GM18526 (cell line): ENCODE data around the gene CHST11.

Source experiments
- POLR2A ChIP-seq: IDR thresholded peaks from 3 replicates; pipeline ENCODE4 v1.6.1; 2011; ENCODE audit not compliant: insufficient read length; ENCODE audit errors: extremely low read depth

Gene CHST11

DNA sequence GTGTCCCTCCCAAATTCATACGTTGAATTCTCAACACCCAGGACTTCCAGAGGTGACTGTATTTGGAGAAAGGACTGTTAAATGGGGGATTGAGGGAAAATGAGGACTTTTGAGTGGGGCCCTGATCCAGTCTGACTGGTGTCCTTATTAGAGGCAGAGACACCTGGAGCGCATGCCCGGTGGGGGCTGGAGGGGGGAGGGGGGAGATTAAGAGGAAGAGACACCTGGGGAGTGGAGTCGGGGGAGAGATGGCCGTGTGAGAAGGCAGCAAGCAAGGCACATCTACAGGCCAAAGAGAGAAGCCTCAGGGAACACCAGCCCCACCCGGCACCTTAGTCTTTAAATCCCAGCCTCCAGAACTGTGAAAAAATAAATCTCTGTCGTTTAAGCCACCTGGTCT lies 291.6 kb downstream of the CHST11 start:
- no peak for TF ChIP-seq POLR2A

DNA sequence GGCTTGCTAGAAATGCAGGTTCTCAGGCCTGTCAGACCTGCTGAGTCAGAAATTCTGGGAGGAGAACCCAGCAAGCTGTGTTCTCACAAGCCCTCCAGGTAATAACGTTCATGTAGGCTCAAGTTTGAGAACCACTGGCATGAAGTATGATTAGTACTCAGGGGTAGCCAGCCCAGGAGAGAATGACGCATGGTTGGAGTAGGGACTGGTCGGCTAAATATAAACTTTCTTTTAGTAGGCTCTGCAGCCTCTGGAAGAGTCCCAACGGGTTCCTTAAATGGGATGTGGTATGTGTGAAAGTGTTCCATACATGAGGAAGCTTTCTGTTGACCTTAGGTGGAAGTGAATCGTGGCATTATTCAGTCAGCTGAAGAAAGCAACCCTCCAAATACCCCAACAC lies 292.0 kb downstream of the CHST11 start:
- TF ChIP-seq POLR2A = no peak

DNA sequence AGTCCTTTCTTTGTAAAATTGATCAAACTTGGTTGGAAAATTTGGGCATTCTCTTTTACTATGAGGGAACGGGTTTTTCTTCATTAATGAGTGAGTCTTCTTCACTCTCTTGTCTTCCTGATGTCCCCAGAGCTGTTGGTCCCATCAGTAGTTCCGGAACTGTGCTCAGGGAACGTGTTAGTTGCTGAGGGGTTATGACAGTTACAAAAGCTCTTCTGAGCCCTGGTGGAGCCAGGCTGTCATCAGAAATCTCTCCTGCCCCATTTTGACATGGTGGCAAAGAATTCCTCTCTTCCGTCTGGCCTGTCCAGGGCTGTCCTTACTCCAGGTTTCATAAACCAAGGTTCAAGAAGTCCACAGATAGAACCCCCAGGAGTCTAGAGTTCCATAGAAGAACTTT lies 292.8 kb downstream of the CHST11 start:
- TF ChIP-seq POLR2A = no peak

DNA sequence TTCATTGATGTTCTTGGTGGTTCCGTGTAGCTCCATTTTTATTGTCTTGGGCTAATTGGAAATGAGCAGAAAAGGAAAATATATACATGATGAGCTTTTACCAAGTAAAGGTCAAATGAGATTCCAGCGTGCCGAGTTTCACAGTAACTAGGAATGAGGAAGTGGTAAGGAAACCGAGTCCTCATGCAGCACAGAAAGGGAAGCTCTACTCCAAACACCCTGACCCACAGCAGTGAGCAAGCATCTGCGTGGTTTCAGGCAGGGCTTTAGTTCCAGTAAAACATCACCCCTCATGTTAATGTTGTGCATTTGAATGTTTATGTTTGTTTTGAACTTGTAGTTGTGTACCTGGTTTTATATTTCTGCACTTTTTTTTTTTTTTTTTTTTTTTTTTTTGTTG lies 293.3 kb downstream of the CHST11 start:
- TF ChIP-seq POLR2A = no peak

DNA sequence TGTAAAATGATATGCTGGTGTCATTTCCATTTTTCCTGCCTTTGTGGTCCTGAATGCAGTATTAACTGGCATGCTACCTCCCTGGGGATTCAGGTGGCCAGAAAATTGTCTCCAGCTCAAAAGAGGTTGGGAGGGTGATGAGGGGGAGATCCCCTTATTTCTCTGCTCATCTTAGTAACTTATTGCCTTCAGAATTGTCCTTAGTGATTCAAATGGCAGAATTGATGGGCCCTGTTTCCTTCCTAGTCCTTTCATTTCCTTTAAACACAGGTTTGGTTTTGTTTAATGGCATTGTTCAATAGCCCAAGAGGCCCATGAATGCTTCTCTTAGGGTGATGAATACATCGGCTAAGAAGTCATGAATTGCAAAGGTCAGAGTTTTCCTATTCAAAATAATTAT lies 294.4 kb downstream of the CHST11 start:
- TF ChIP-seq POLR2A = no peak

DNA sequence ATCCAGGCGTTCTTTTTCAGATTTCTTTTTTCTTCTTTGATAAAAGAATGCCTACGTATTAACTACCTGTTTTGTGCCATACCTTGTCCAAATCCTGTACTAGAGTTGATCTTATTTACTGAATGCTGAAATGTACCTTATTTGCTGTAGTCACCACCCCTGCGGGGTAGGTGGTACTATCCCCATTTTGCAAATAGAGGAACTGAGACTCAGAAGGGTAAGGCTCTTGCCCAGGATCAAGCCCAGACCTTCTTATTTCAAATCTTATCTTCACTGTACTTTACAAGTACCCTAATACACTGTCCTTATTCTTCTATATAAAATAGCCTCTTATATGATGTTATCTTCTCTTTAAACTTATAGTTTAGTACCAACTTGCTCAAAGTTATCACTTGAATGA lies 294.8 kb downstream of the CHST11 start:
- no peak for TF ChIP-seq POLR2A

DNA sequence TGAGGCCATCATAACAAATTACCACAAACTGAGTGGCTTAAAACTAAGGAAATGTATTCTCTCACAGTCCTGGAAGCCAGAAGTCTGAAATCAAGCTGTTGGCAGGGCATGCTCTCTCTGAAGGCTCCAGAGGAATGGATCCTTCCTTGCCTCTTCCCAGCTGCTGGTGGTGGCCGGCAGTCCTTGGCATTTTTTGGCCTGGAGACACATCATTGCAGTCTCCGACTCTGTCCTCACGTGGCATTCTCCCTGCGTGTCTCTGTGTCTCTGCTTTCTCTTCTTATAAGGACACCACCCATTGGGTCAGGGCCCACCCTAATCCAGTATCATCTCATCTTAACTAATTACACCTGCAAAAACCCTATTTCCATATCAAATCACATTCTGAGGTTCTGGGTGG lies 295.3 kb downstream of the CHST11 start:
- no peak for TF ChIP-seq POLR2A

DNA sequence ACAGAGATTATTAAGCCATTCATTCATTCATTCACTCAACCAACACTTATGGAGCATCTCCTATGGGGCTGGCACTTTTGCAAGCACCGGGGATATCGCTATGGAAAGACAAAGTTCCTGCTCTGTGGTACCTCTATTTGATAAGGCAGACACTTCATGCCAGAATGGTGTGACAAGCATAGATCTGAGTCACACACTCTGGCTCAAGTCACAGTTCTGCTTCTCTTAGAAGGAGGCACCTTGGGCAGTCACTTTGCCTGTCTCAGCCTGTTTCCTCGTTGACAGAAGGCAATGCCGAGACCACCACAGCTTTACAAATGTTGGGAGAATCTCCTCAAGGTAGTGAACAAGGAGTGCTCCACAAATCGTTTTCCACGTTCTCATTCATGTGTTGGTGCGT lies 296.1 kb downstream of the CHST11 start:
- TF ChIP-seq POLR2A = no peak

DNA sequence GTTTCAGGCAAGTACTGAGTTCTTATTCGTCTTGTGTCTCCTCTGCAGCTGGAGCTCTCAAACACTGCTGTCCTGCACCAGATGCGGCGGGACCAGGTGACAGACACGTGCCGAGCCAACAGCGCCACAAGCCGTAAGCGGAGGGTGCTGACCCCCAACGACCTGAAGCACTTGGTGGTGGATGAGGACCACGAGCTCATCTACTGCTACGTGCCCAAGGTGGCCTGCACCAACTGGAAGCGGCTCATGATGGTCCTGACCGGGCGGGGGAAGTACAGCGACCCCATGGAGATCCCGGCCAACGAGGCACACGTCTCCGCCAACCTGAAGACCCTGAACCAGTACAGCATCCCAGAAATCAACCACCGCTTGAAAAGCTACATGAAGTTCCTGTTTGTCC lies 300.2 kb downstream of the CHST11 start:
- TF ChIP-seq POLR2A = no peak

DNA sequence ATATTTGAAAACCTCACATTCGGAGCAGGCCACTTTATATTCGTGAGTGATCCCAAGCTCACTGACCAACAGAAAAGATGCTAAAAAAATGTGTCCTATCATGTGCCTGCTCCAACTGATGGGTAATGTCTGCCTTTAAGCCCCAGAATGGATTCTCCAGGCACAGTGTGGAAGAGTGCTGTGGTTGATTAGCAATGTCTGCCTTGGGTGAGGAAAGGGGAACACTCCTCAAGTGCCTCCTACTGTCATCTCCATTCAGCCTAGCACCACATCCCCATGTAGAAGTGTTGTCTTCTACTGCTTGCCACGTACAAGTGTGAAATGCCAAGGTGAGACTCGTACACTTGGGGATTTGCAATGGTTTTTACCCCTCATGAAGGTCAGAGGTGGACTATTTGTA lies 302.0 kb downstream of the CHST11 start:
- no peak for TF ChIP-seq POLR2A

DNA sequence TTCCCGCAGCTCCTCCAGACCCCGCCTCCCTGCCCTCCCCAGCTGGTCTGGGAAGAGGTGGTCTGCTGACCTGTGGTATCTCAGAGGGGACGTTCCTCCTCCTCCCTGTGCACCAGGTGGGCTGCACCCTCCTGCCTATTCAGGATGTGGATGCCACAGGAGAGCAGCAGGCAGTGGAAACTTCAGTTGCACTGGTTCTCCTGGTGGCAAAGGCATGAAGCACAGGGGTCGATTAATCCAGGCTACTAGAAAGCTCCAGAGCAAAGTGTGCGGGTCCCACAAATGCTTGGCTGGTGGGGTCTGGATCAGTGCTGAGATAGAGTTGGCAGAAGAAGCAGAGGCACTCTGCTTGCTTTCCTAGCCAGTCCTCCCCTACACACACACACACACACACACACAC lies 304.3 kb downstream of the CHST11 start:
- no peak for TF ChIP-seq POLR2A

DNA sequence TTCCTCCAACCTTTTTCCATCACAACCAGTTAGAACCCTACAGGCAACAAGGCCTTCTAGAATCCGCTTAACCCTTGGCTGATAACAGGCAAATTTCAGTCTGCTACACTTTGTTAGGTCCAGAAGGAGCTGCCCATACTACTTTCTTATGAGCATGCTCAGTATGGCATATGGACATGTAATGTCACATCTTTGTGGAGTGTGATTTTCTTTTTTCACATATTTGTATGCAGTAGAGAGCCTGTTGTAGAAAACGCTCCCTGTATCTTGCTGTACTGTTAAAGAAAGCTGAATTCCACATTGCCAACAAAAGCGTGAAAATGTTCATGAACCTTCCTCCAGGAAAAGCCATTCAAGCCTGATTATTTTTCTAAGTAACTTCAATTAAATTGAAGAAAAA lies 304.9 kb downstream of the CHST11 start:
- no peak for TF ChIP-seq POLR2A

DNA sequence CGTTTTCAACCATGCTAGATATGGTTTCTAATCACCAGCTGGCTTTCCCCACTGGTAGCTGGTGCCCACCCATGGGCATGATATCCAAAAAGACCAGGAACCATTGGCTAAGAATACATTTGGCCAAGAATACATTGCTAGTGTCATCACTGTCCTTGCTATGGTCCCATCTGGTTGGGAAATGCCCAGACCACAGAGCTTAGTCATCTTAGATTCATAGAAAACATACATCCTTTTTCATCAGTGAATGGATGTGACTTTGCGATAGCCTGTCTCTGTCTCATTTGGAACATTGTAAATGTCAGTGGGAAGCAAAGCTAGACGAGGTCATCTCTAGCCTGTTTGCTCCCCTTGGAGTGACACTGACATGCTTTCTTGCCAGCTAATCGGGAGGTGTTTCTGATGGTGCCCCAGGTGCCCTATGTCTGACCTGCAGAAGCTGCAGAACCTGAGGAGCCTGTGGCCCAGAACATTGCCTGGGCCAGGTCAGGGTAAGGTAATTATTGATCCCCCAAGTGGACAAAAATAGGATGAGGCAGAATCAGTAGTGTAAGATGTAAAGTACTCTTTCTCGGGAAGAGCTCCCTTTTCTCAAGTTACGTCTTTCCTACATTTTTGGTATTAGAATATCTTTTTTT lies 306.5 kb downstream of the CHST11 start:
- no peak for TF ChIP-seq POLR2A

DNA sequence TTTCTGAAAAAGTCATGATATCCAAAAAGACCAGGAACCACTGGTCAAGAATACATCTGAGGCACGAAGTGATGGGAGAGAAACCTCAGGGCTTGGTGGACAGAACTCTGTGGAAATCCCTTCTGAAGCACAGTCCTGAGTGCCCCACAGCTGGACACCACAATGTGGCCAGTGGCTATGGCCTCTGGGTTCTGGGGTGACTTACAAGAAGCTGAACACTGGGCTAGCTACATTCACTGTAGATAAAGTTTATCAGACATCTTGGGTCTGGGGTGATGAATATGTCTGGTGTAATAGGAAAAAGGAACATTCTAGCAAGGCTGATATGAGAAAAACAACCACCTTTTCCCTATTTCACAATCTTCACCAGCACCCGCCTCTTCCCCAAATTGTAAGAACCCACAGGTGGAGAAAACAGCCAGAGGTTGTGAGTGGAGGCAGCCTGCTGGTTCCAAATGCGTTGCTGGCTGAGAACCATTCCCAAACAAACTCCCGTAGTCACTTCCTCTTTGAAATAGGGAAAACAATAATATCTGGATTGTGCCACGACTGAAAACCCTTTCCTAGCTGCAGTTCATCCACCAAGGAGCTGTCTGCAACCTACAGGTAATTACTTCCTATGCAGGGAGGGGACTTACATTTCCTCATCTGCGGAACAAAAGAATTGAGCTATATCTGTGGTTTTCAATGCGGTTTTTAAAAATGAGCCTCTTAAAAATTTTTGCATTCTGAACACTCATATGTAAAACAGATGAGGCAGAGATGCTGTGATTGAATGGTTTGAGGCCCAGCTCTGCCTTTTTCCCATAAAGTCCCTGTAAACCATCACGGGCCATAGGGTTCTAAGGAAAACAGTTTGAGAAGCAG lies 307.7 kb downstream of the CHST11 start:
- TF ChIP-seq POLR2A = no peak

DNA sequence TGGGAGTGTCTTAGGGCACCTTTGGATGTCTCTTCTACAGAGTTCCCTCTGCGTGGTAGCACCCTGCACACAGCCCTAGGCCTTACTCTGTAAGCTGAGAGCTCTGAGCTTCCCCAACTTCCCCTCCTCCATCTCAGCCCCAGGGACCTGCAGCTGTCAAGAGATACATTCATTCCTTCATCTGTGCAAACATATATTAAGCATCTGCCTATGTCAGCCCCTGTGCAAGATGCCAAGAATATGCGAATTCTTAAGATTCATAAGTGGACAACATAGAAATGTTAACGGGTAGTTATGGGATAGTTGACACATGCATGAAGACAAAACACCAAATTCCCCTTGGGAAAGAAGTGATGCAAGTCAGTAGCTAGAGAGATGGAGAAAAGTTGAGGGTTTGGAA lies 310.5 kb downstream of the CHST11 start:
- TF ChIP-seq POLR2A = no peak

DNA sequence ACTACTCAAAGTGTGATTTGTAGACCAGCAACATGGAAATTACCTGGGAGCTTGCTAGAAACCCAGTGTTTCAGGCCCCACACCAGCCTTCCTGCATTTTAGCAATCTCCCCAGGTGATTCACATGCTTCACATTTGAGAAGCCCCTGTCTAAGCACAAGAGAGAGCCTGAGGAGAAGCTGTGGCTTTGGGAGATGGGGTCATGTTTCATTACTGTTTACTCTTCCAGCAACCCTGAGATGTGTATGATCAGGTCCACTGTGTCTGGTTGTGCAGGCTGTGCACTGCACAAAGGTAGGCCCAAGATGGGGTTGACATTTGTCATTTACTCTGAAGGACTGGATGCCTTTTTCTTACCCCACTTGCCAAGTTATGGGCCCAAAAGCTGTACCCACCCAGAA lies 311.3 kb downstream of the CHST11 start:
- no peak for TF ChIP-seq POLR2A

DNA sequence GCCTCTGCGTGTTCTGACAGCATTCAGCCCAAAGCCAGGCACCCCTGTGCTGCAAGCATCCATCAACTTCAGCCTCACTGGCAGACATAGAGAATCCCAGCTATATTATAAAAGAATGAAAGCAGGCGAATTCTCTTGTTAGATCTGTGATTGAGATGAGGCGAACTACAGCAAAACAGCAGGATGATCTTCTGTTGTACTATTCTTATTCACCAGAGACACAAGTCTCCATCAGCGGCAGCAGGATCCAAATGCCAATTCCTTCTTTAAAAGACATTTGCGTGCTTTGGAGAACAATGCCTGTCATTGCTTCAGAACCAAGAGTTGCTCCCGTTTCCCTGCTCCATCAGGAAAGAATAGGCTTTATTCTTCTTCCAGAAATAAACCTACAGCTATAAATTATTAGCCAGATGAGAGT lies 312.4 kb downstream of the CHST11 start:
- TF ChIP-seq POLR2A = no peak
